ENCODE data around the gene NUP210. TPM values are rescaled to one million over a fixed set of nuclear protein-coding genes. Genes with fewer than 3 reads are reported as not detected.
"Not testable (repeated sequence)": the region's sequence is repeated elsewhere in the genome, so short reads cannot be mapped to it uniquely, and the experiment has no call there.

NUP210 gene
- polyA plus RNA-seq, 1 of the 3 experiments (the other 2 are of a cell fraction): 1.8 TPM

- TF ChIP-seq RXRA (IDR thresholded peaks at IDR 0.05; ENCODE audit: borderline replicate concordance, low read depth) (no peak), FOSL2 (IDR thresholded peaks at IDR 0.05; ENCODE audit: borderline replicate concordance, low read depth) (no peak), MEF2A (IDR thresholded peaks at IDR 0.05; ENCODE audit: borderline replicate concordance, low read depth) (no peak), ZBTB33 (IDR thresholded peaks at IDR 0.05; ENCODE audit: borderline replicate concordance, low read depth) (no peak), EZH2phosphoT487 (IDR thresholded peaks at IDR 0.05; ENCODE audit: borderline replicate concordance, low read depth) (no peak), GATA2 (CRISPR knock-in tag; IDR thresholded peaks at IDR 0.05) (0 out of 2 replicates have a peak, but pooled peaks have one; percentile 26), RFX5 (IDR thresholded peaks at IDR 0.05; ENCODE audit: low read length) (no peak), USF2 (IDR thresholded peaks at IDR 0.05; ENCODE audit: borderline replicate concordance, low read depth, low read length) (no peak)
- Histone ChIP-seq H2AFZ (ENCODE audit: low read depth) (peak overlapping the region; percentile 99), H3K4me3 (ENCODE audit: low read depth in 2 of 2, low read length in 1 of 2) (peak overlapping the region; percentile 50 to 66), H3F3A (replicated peaks; ENCODE audit: insufficient read depth) (no peaks in the 10 kb centered on the region), H3K4me1 (ENCODE audit: control insufficient read depth in 1 of 2, insufficient read depth in 2 of 2, low read depth in 1 of 2, low read length in 1 of 2) (no peaks in the 10 kb centered on the region; a peak in 1 of 4 replicates), H3K4me2 (peak overlapping the region; percentile 85), H3K9ac (peak overlapping the region; percentile 64), H3K79me2 (ENCODE audit: insufficient read depth) (no peaks in the 10 kb centered on the region), H3K9me3 (no peaks in the 10 kb centered on the region), H4K20me1 (ENCODE audit: insufficient read depth) (no peaks in the 10 kb centered on the region), H3K27ac (ENCODE audit: low read depth in 2 of 2, low read length in 1 of 2) (peak overlapping the region; percentile 53 to 64), H3K36me3 (replicated peaks in 1 of 2; ENCODE audit: control insufficient read depth in 1 of 2, insufficient read depth in 2 of 2, low read length in 1 of 2) (no peaks in the 10 kb centered on the region), H3K9me2 (no peaks in the 10 kb centered on the region), H3K27me3 (ENCODE audit: insufficient read depth) (no peaks in the 10 kb centered on the region)
- CTCF ChIA-PET: interaction anchor here (1.0 to 3.1 kb wide), 19 partner anchors 11 to 446 kb away, joined by 3 to 54 read pairs (median 6); partner anchors contain the start of gene HDAC11
- DNase-seq: no peak
- POLR2A ChIA-PET: interaction anchor here (0.5 to 1.4 kb wide), 4 partner anchors 29 to 472 kb away, joined by 3 to 7 read pairs (median 4); partner anchors contain the start of genes HDAC11 and NUP210
- WGBS (ENCODE audit: low lambda C conversion rate): 6% methylated on average over 7 of the region's 7 CpGs
Observed at GRCh38 chr3:13451301-13451673, 31.2 kb upstream of the NUP210 start.

- H3K27me3 ChIP-seq (ENCODE audit: insufficient read depth); H3K79me2 ChIP-seq (ENCODE audit: insufficient read depth); DNase-seq; H3K4me3 ChIP-seq (ENCODE audit: low read depth in 2 of 2, low read length in 1 of 2); H2AFZ ChIP-seq (ENCODE audit: low read depth); H3K36me3 ChIP-seq (replicated peaks in 1 of 2; ENCODE audit: control insufficient read depth in 1 of 2, insufficient read depth in 2 of 2, low read length in 1 of 2); H3K27ac ChIP-seq (ENCODE audit: low read depth in 2 of 2, low read length in 1 of 2); H4K20me1 ChIP-seq (ENCODE audit: insufficient read depth); POLR2A ChIA-PET; H3F3A ChIP-seq (replicated peaks; ENCODE audit: insufficient read depth); H3K4me1 ChIP-seq (ENCODE audit: control insufficient read depth in 1 of 2, insufficient read depth in 2 of 2, low read depth in 1 of 2, low read length in 1 of 2); H3K9me3 ChIP-seq; H3K9ac ChIP-seq; H3K9me2 ChIP-seq; H3K4me2 ChIP-seq; CTCF ChIA-PET: not testable (repeated sequence)
- WGBS (ENCODE audit: low lambda C conversion rate): 74% methylated on average over 2 of the region's 2 CpGs
Observed at GRCh38 chr3:13442882-13443281, 22.8 kb upstream of the NUP210 start.

Measured in SK-N-SH (cell line).